ENCODE data around the gene RBPJL.
A peak's percentile ranks its signal among the peaks of the same experiment; 100 is the strongest.

- TF ChIP-seq CTCF (IDR thresholded peaks at IDR 0.05) (peak; percentile 41 to 87 (median 76)), POLR2A (IDR thresholded peaks at IDR 0.05) (no peak)
Measured at GRCh38 chr20:45290677-45291355, 15.8 kb upstream of the RBPJL start.

Measured in testis (tissue), 2 donors.